Neural cell (in vitro differentiated cells): ENCODE results near the gene ARL8A. TPM values are rescaled to one million over a fixed set of nuclear protein-coding genes. Genes with fewer than 3 reads are reported as not detected.

Experiments used
- H2AFZ ChIP-seq: fragments of 200-600, 300-800 bp; sonication (generic), shearing (Covaris generic); 2 replicates; pipeline ENCODE4 v1.6.0; 2014; ENCODE audit warnings: low read depth, mild to moderate bottlenecking, antibody characterized with exemption, low read length, moderate library complexity
- H3F3A ChIP-seq: fragments of 200-600 bp; shearing (Covaris generic); 2 replicates; pipeline ENCODE4 v1.6.1; 2016; ENCODE audit warnings: mild to moderate bottlenecking, moderate library complexity, mixed read lengths, antibody characterized with exemption, low read length; ENCODE audit not compliant: insufficient read depth, poor library complexity, severe bottlenecking
- H3K27ac ChIP-seq: fragments of 200-600, 300-800 bp; sonication (generic), shearing (Covaris generic); 2 replicates; pipeline ENCODE4 v1.5.1; 2014; ENCODE audit warnings: mild to moderate bottlenecking, low read length, moderate library complexity
- H3K27me3 ChIP-seq: fragments of 300-800, 200-600 bp; sonication (generic), shearing (Covaris generic); 2 replicates; pipeline ENCODE4 v1.6.0; 2014; ENCODE audit warnings: mild to moderate bottlenecking, low read depth, low read length, moderate library complexity; ENCODE audit not compliant: insufficient read depth
- H3K36me3 ChIP-seq: fragments of 300-800, 200-600 bp; sonication (generic), shearing (Covaris generic); 2 replicates; pipeline ENCODE4 v1.5.1; 2014; ENCODE audit warnings: mild to moderate bottlenecking, antibody characterized with exemption, low read length, moderate library complexity; ENCODE audit not compliant: insufficient read depth
- H3K4me2 ChIP-seq: fragments of 300-800, 200-600 bp; sonication (generic), shearing (Covaris generic); 2 replicates; pipeline ENCODE4 v1.6.0; 2014; ENCODE audit warnings: mild to moderate bottlenecking, low read length
- H3K4me3 ChIP-seq: fragments of 300-800, 200-600 bp; sonication (generic), shearing (Covaris generic); 2 replicates; pipeline ENCODE4 v1.5.1; 2014; ENCODE audit warnings: mild to moderate bottlenecking, low read length, moderate library complexity
- H3K79me2 ChIP-seq: fragments of 200-600 bp; shearing (Covaris generic); replicated peaks from 2 replicates; pipeline ENCODE4 v1.6.0; 2014; ENCODE audit warnings: mild to moderate bottlenecking, low read length, moderate library complexity; ENCODE audit not compliant: insufficient read depth
- H3K9ac ChIP-seq: fragments of 300-800, 200-600 bp; sonication (generic), shearing (Covaris generic); 2 replicates; pipeline ENCODE4 v1.6.1; 2016; ENCODE audit warnings: mild to moderate bottlenecking, low read length, mixed read lengths
- H3K9me2 ChIP-seq: fragments of 200-600 bp; shearing (Covaris generic); 2 replicates; pipeline ENCODE4 v1.6.1; 2016; ENCODE audit warnings: mild to moderate bottlenecking, low read length, mixed read lengths; ENCODE audit not compliant: insufficient read depth
- H3K9me3 ChIP-seq: fragments of 200-600, 300-800 bp; sonication (generic), shearing (Covaris generic); 2 replicates; pipeline ENCODE4 v1.6.1; 2016; ENCODE audit warnings: mild to moderate bottlenecking, mixed run types, low read length, moderate library complexity, mixed read lengths
- H4K20me1 ChIP-seq: fragments of 200-600 bp; shearing (Covaris generic); 2 replicates; pipeline ENCODE4 v1.6.1; 2016; ENCODE audit warnings: mild to moderate bottlenecking, mixed run types; ENCODE audit not compliant: insufficient read depth
- CTCF ChIP-seq: fragments of 450-650 bp; IDR thresholded peaks from 2 replicates; pipeline ENCODE4 v1.5.1; 2014; ENCODE audit warnings: antibody characterized with exemption, mild to moderate bottlenecking, moderate library complexity; ENCODE audit not compliant: poor library complexity, severe bottlenecking
- EP300 ChIP-seq: fragments of 450-650 bp; conservative IDR thresholded peaks from 2 replicates; pipeline ENCODE4 v1.6.1; 2014; ENCODE audit warnings: antibody characterized with exemption, mild to moderate bottlenecking, moderate library complexity; ENCODE audit not compliant: poor library complexity, severe bottlenecking
- EZH2 ChIP-seq: fragments of 200-600, 300-800 bp; shearing (Covaris generic), sonication (generic); IDR thresholded peaks from 2 replicates; pipeline ENCODE4 v1.6.1; 2014; ENCODE audit warnings: antibody characterized with exemption, low read length, borderline replicate concordance, mild to moderate bottlenecking; ENCODE audit not compliant: insufficient read depth, poor library complexity, severe bottlenecking
- MXI1 ChIP-seq: fragments of 450-650 bp; conservative IDR thresholded peaks from 2 replicates; pipeline ENCODE4 v1.6.1; 2014; ENCODE audit warnings: antibody characterized with exemption, mild to moderate bottlenecking; ENCODE audit not compliant: poor library complexity, severe bottlenecking
- POLR2AphosphoS5 ChIP-seq: IDR thresholded peaks from 2 replicates; pipeline ENCODE4 v1.6.1; 2012
- RAD21 ChIP-seq: fragments of 450-650 bp; conservative IDR thresholded peaks from 2 replicates; pipeline ENCODE4 v1.6.1; 2014; ENCODE audit warnings: antibody characterized with exemption, mild to moderate bottlenecking, moderate library complexity
- REST ChIP-seq: IDR thresholded peaks from 2 replicates; pipeline ENCODE4 v1.6.1; 2012; ENCODE audit warnings: borderline replicate concordance
- SMC3 ChIP-seq: fragments of 450-650 bp; conservative IDR thresholded peaks from 2 replicates; pipeline ENCODE4 v1.6.1; 2014; ENCODE audit warnings: antibody characterized with exemption, mild to moderate bottlenecking, moderate library complexity; ENCODE audit not compliant: poor library complexity
- TAF1 ChIP-seq: IDR thresholded peaks from 2 replicates; pipeline ENCODE4 v1.6.1; 2012; ENCODE audit warnings: low read depth
- polyA plus RNA-seq: library from polyadenylated mRNA; depleted of rRNA; stranded (reverse); fragments of >200 nt; gene quantifications from 2 replicates; pipeline ENCODE4 v1.2.3, GENCODE V29; 2014

The ARL8A gene
- polyA plus RNA-seq, 1 donor from 2014 or later, result 89.4 TPM

DNA sequence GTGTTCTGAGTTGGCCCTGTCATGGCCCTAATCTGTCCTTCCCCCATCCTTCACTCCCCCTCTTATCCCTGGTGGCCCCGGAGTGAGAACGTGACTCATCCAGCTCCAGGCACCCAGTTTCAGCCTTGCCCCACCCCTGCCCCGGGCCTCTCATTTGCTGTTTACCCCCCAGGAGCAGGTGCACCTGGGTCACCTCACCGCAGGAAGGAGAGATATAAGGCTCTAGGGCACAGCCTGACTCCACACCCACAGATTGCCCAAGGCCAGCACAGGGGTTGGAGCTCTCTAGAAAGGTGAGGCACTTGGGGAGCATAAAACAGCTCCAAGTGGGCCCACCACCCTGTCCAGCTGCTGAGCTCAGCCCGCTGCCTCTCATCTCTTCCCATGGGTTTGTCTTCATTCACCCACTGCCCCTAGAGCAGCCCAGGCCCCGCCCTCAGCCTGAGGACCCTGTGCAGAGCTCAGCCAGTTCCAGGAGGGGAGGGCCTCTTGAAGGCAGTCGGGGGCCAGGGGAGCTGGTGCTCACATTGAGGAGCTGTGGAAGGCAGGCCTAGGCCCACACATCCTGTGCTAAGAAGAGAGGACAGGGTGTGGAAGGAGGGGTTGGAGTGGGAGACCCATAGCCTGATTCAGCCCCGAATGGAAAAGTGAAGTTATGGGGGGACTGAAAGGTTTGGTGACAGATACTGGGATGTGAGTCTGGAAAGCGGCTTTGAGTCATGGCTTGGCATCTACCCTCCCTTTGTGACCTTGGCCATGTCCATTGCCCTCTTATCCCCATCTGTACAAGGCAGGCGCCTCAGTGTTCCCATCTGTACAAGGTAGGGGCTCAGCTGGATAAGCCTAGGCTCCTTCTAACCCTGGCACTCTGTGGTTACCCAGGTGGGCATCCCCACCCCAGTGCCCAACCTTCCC is 37.9 kb downstream of the ARL8A start:
- Histone ChIP-seq H3K4me2 (no peak overlapping the region), H3K27me3 (no peaks in the 10 kb centered on the region), H3K36me3 (no peaks in the 10 kb centered on the region), H3K9me3 (no peaks in the 10 kb centered on the region), H3K9me2 (no peaks in the 10 kb centered on the region), H2AFZ (no peak overlapping the region), H4K20me1 (no peaks in the 10 kb centered on the region), H3F3A (no peaks in the 10 kb centered on the region), H3K9ac (no peak overlapping the region), H3K79me2 (no peaks in the 10 kb centered on the region), H3K27ac (no peak overlapping the region), H3K4me3 (no peak overlapping the region)
- TF ChIP-seq MXI1, result no peak

- H3K4me2 ChIP-seq, result no peak overlapping the region
- H3K36me3 ChIP-seq, result no peaks in the 10 kb centered on the region
- H4K20me1 ChIP-seq, result no peaks in the 10 kb centered on the region
- no peak overlapping the region for H3K27ac ChIP-seq
- H2AFZ ChIP-seq, result no peak overlapping the region
- no peaks in the 10 kb centered on the region for H3F3A ChIP-seq
- H3K4me3 ChIP-seq, result no peak overlapping the region
- TF ChIP-seq EP300, result no peak
- no peak for TF ChIP-seq REST
- TF ChIP-seq TAF1, result no peak
- TF ChIP-seq CTCF, result no peak
- no peak for TF ChIP-seq POLR2AphosphoS5
- no peak for TF ChIP-seq MXI1
- TF ChIP-seq RAD21, result no peak
- TF ChIP-seq SMC3, result no peak
- TF ChIP-seq EZH2, result no peak
- no peaks in the 10 kb centered on the region for H3K9me3 ChIP-seq
- H3K9ac ChIP-seq, result no peak overlapping the region
- no peaks in the 10 kb centered on the region for H3K79me2 ChIP-seq
- H3K27me3 ChIP-seq, result no peaks in the 10 kb centered on the region
- no peaks in the 10 kb centered on the region for H3K9me2 ChIP-seq
Observed at GRCh38 chr1:202105571-202106339, 38.8 kb downstream of the ARL8A start.
